GM12878 (cell line): ENCODE measurements around the gene TGFB2. TPM values are rescaled to one million over a fixed set of nuclear protein-coding genes. Genes with fewer than 3 reads are reported as not detected.

Experiments
- ATAC-seq: fragments of 200-7000 bp; cut with Tn5 transposase; 3 replicates; pipeline ENCODE4 v1.9.1; 2020; ENCODE audit warnings: mild to moderate bottlenecking, moderate library complexity
- BruUV-seq: library from RNA; stranded (reverse); fragments of 400-500 nt; replicated peaks from 2 replicates; lab custom pipeline; 2021; lab: Mats Ljungman, UMichigan
- CTCF ChIA-PET: fragments of 300-600 bp; sonication (Branson Sonifier 250); formaldehyde crosslinking; extraction: SDS; loops from one replicate; lab custom pipeline; 2021; ENCODE audit warnings: inconsistent platforms; lab: Yijun Ruan, JAX
- POLR2A ChIA-PET: fragments of 350-600 bp; formaldehyde crosslinking; extraction: SDS; loops from one replicate; lab custom pipeline; 2021; ENCODE audit warnings: inconsistent platforms; lab: Charles Lee
- RAD21 ChIA-PET: fragments of 300-600 bp; sonication (Branson Sonifier 250); formaldehyde crosslinking; loops from one replicate; lab custom pipeline; 2023; ENCODE audit warnings: antibody characterized with exemption; ENCODE audit not compliant: unreplicated experiment; lab: Charles Lee
- SMC1A ChIA-PET: fragments of 300-600 bp; sonication (Branson Sonifier 250); formaldehyde crosslinking; loops from one replicate; lab custom pipeline; 2023; ENCODE audit not compliant: unreplicated experiment, uncharacterized antibody; lab: Charles Lee
- DNase-seq: peaks from one replicate; pipeline ENCODE4 v3.0.0-alpha.2; 2011; ENCODE audit warnings: low read depth, low spot score
- FAIRE-seq: peaks from 3 replicates; lab custom pipeline; 2011; peaks lifted over from hg19 to GRCh38; lab: Jason Lieb, UNC
- H2AFZ ChIP-seq: 2 replicates; pipeline ENCODE4 v1.6.0; 2011; ENCODE audit warnings: low read depth, low read length, control low read depth; ENCODE audit not compliant: control insufficient read depth
- H3K27ac ChIP-seq: 2 replicates; pipeline ENCODE4 v1.5.1; 2011; ENCODE audit warnings: control low read depth; ENCODE audit not compliant: control insufficient read depth, insufficient read depth
- H3K27me3 ChIP-seq, 2 experiments: replicated peaks in 1 of 2; 2 replicates each; pipeline versions ENCODE4 v1.6.0 to v1.6.1; 2011; ENCODE audit warnings: low read length in 1 of 2; ENCODE audit not compliant: control insufficient read depth in 2 of 2, insufficient read depth in 2 of 2
- H3K36me3 ChIP-seq, 2 experiments: 2 replicates each; pipeline ENCODE4 v1.5.1; 2011; ENCODE audit warnings: low read length in 1 of 2; ENCODE audit not compliant: control insufficient read depth in 2 of 2, insufficient read depth in 2 of 2
- H3K4me1 ChIP-seq: 2 replicates; pipeline ENCODE4 v1.6.1; 2011; ENCODE audit warnings: mild to moderate bottlenecking, low read length, moderate library complexity, mixed read lengths; ENCODE audit not compliant: control insufficient read depth, insufficient read depth
- H3K4me2 ChIP-seq: 2 replicates; pipeline ENCODE4 v1.6.0; 2011; ENCODE audit warnings: control low read depth; ENCODE audit not compliant: control insufficient read depth, insufficient read depth
- H3K4me3 ChIP-seq: fragments of 200-600 bp; sonication (generic); 2 replicates; pipeline ENCODE4 v1.5.1; 2016
- H3K79me2 ChIP-seq: 2 replicates; pipeline ENCODE4 v1.6.0; 2011; ENCODE audit warnings: low read length; ENCODE audit not compliant: control insufficient read depth, insufficient read depth
- H3K9ac ChIP-seq: 2 replicates; pipeline ENCODE4 v1.8.0; 2011; ENCODE audit warnings: low read length, control low read depth, mixed read lengths; ENCODE audit not compliant: control insufficient read depth, insufficient read depth
- H3K9me3 ChIP-seq: replicated peaks from 3 replicates; pipeline ENCODE4 v1.5.1; 2011; ENCODE audit warnings: mild to moderate bottlenecking, low read length; ENCODE audit not compliant: control insufficient read depth, insufficient read depth
- H4K20me1 ChIP-seq: 2 replicates; pipeline ENCODE4 v1.6.0; 2011; ENCODE audit not compliant: control insufficient read depth, insufficient read depth
- BRCA1 ChIP-seq: IDR thresholded peaks from 2 replicates; pipeline ENCODE4 v1.6.1; 2011; ENCODE audit warnings: low read depth, low read length, improper control_type of control experiment
- CHD4 ChIP-seq: fragments of 200-600 bp; sonication (generic); IDR thresholded peaks from 2 replicates; pipeline ENCODE4 v1.6.1; 2016; ENCODE audit warnings: mild to moderate bottlenecking
- CTCF ChIP-seq, 3 experiments: IDR thresholded peaks in 2 of 3; conservative IDR thresholded peaks in 1 of 3; 2 replicates each; pipeline ENCODE4 v1.5.1; 2011; ENCODE audit warnings: low read depth in 3 of 3, low read length in 3 of 3, mild to moderate bottlenecking in 3 of 3, control low read depth in 2 of 3, moderate library complexity in 2 of 3, inconsistent platforms in 1 of 3, mixed read lengths in 1 of 3; ENCODE audit not compliant: control insufficient read depth in 2 of 3, insufficient read depth in 1 of 3; ENCODE audit errors: extremely low read depth in 1 of 3
- EED ChIP-seq: sonication (generic); IDR thresholded peaks from 2 replicates; pipeline ENCODE4 v1.6.1; 2016; ENCODE audit warnings: antibody characterized with exemption, low read depth
- GATAD2B ChIP-seq: fragments of 450-650 bp; conservative IDR thresholded peaks from 2 replicates; pipeline ENCODE4 v1.6.1; 2017; ENCODE audit warnings: low read depth, mild to moderate bottlenecking, moderate library complexity
- LARP7 ChIP-seq: fragments of 450-650 bp; IDR thresholded peaks from 2 replicates; pipeline ENCODE4 v1.6.1; 2017; ENCODE audit warnings: mild to moderate bottlenecking
- SIX5 ChIP-seq: IDR thresholded peaks from 2 replicates; pipeline ENCODE4 v1.6.1; 2011; ENCODE audit warnings: mild to moderate bottlenecking, low read depth, low read length, moderate library complexity; ENCODE audit not compliant: severe bottlenecking
- SREBF2 ChIP-seq: IDR thresholded peaks from 2 replicates; pipeline ENCODE4 v1.6.1; 2012; ENCODE audit warnings: mild to moderate bottlenecking, low read length
- TBL1XR1 ChIP-seq: IDR thresholded peaks from 2 replicates; pipeline ENCODE4 v1.6.1; 2012; ENCODE audit warnings: low read depth, low read length, improper control_type of control experiment
- TCF12 ChIP-seq: IDR thresholded peaks from 2 replicates; pipeline ENCODE4 v1.6.1; 2011; ENCODE audit warnings: low read depth, mild to moderate bottlenecking, low read length
- ZNF217 ChIP-seq: fragments of 450-650 bp; IDR thresholded peaks from 2 replicates; pipeline ENCODE4 v1.6.1; 2017; ENCODE audit warnings: antibody characterized with exemption, mild to moderate bottlenecking
- WGBS: methylation state at CpG from one replicate; pipeline ENCODE4 v1.1.6; 2016; ENCODE audit warnings: low lambda C conversion rate; ENCODE audit not compliant: insufficient replicate concordance, insufficient coverage; ENCODE audit errors: missing lambda C conversion rate; 5-methylcytosine and 5-hydroxymethylcytosine counted together
- in situ Hi-C: fragments of 300-500 bp; cut with MboI; formaldehyde crosslinking; loops from 9 replicates; pipeline ENCODE4 v1.14.3; 2018; ENCODE audit warnings: mixed read lengths
- intact Hi-C: fragments of 100-400 bp; cut with micrococcal nuclease; formaldehyde crosslinking; loops from one replicate; pipeline ENCODE4 v1.14.2; 2022; ENCODE audit not compliant: unreplicated experiment
- polyA plus RNA-seq, 11 experiments: library from polyadenylated mRNA; depleted of rRNA in 4 of 11; unstranded in 6 of 11; stranded (reverse) in 5 of 11; fragments of >200 nt; fragmentation: Nextera tagmentation in 4 of 11; fragmentation: Illumina TruSeq in 1 of 11; extraction: Ambion mirVana in 4 of 11; extraction: Trizol in 1 of 11; gene quantifications; 1 replicate in 1 of 11; 2 replicates in 10 of 11; pipeline versions ENCODE4 v1.2.1 to v1.2.3, GENCODE V29; 2011 to 2016; ENCODE audit warnings: inconsistent platforms in 2 of 11, missing spikeins in 2 of 11, low read depth in 1 of 11
- total RNA-seq, 4 experiments: library from RNA; depleted of rRNA in 3 of 4; stranded (reverse); fragments of >200 nt in 3 of 4; fragmentation: Illumina TruSeq in 1 of 4; extraction: Trizol in 1 of 4; gene quantifications; 2 replicates each; pipeline versions ENCODE4 v1.2.1 to v1.2.3, GENCODE V29; 2013 to 2021
- TF ChIP-seq, protein P1 (sequence below): fragments of 450-650 bp; IDR thresholded peaks from 2 replicates; pipeline ENCODE4 v1.6.1; 2017; ENCODE audit warnings: mild to moderate bottlenecking
- TF ChIP-seq, protein P2 (sequence below): fragments of 450-650 bp; formaldehyde crosslinking; IDR thresholded peaks from 2 replicates; pipeline ENCODE4 v1.4.0; 2020; ENCODE audit warnings: mild to moderate bottlenecking, moderate library complexity

The TGFB2 gene
- total and polyA plus RNA-seq, 10 of the 15 experiments (the other 5 are each of a cell fraction or from before 2014, with no cell fraction given), result 0.03 to 0.11 (median 0.04) TPM; not detected in 6

GRCh38 chr1:218368686-218369085 is 23.6 kb downstream of the TGFB2 start (continued):
- no peak for TF ChIP-seq CTCF (IDR thresholded peaks at IDR 0.05 in 2 of 3, conservative IDR thresholded peaks at IDR 0.05 in 1 of 3; ENCODE audit: control insufficient read depth in 2 of 3, extremely low read depth in 1 of 3, insufficient read depth in 1 of 3, low read depth in 3 of 3, low read length in 3 of 3)
- no peak for TF ChIP-seq SREBF2
- TF ChIP-seq, protein P1, sequence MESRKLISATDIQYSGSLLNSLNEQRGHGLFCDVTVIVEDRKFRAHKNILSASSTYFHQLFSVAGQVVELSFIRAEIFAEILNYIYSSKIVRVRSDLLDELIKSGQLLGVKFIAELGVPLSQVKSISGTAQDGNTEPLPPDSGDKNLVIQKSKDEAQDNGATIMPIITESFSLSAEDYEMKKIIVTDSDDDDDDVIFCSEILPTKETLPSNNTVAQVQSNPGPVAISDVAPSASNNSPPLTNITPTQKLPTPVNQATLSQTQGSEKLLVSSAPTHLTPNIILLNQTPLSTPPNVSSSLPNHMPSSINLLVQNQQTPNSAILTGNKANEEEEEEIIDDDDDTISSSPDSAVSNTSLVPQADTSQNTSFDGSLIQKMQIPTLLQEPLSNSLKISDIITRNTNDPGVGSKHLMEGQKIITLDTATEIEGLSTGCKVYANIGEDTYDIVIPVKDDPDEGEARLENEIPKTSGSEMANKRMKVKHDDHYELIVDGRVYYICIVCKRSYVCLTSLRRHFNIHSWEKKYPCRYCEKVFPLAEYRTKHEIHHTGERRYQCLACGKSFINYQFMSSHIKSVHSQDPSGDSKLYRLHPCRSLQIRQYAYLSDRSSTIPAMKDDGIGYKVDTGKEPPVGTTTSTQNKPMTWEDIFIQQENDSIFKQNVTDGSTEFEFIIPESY, result no peak
- no peak for TF ChIP-seq SIX5
- TF ChIP-seq ZNF217, result no peak
- TF ChIP-seq TBL1XR1, result no peak

DNA sequence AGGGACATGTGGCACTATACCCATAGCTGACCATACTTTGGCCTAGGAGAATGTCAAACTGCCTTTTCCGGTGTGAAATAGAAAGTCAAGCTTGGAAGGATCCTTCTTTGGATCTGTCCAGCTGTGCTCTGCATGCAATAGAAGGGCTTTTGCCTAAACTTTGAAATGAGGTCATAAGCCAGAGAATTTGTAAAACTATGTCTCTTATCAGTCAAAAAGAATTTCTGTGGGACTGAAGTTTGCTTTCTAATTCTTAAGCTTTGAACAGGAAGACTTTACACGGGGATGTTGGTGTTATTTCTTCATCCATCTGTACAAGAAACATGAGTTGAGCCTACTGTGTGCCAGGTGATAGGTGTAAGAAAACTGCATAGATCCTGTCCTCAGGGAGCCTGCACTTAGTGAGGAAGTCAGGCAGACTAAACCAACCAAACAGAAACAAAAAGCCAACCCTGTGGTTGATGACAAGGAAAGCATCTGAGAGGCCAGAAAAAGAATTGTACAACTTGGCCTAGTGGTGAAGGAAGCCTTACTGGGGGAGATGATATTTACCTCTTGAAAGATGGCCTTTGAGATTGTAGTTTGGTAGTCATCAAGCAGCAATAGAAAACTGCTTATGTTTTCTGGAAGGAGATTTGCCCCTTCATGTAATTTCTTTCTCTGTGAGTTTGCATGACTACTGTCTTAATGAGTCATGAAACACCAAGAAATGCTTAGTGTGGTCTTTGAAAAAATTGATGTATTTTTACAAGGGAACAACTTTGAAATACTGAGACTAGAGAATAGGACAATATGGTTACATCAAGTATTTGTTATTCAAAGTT is 24.8 kb downstream of the TGFB2 start:
- no TSS peak for BruUV-seq
- ChIA-PET CTCF (no interaction called here), SMC1A (no interaction called here), POLR2A (no interaction called here), RAD21 (no interaction called here)
- Histone ChIP-seq H3K36me3 (no peaks in the 10 kb centered on the region), H3K79me2 (no peaks in the 10 kb centered on the region), H3K4me2 (no peak overlapping the region), H3K9ac (no peak overlapping the region), H3K4me3 (no peak overlapping the region), H2AFZ (no peak overlapping the region), H3K4me1 (no peaks in the 10 kb centered on the region), H3K27ac (no peak overlapping the region), H4K20me1 (no peaks in the 10 kb centered on the region), H3K27me3 (no peaks in the 10 kb centered on the region), H3K9me3 (no peaks in the 10 kb centered on the region)
- TF ChIP-seq, protein P2, sequence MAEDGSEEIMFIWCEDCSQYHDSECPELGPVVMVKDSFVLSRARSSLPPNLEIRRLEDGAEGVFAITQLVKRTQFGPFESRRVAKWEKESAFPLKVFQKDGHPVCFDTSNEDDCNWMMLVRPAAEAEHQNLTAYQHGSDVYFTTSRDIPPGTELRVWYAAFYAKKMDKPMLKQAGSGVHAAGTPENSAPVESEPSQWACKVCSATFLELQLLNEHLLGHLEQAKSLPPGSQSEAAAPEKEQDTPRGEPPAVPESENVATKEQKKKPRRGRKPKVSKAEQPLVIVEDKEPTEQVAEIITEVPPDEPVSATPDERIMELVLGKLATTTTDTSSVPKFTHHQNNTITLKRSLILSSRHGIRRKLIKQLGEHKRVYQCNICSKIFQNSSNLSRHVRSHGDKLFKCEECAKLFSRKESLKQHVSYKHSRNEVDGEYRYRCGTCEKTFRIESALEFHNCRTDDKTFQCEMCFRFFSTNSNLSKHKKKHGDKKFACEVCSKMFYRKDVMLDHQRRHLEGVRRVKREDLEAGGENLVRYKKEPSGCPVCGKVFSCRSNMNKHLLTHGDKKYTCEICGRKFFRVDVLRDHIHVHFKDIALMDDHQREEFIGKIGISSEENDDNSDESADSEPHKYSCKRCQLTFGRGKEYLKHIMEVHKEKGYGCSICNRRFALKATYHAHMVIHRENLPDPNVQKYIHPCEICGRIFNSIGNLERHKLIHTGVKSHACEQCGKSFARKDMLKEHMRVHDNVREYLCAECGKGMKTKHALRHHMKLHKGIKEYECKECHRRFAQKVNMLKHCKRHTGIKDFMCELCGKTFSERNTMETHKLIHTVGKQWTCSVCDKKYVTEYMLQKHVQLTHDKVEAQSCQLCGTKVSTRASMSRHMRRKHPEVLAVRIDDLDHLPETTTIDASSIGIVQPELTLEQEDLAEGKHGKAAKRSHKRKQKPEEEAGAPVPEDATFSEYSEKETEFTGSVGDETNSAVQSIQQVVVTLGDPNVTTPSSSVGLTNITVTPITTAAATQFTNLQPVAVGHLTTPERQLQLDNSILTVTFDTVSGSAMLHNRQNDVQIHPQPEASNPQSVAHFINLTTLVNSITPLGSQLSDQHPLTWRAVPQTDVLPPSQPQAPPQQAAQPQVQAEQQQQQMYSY (CRISPR knock-in tag), result no peak
- TF ChIP-seq BRCA1 (no peak), CHD4 (no peak), EED (no peak), LARP7 (no peak), GATAD2B (no peak), TCF12 (no peak)
- TF ChIP-seq, protein P1, result no peak
- FAIRE-seq, result no peak
- intact Hi-C loops (no loop called here), in situ Hi-C loops (no loop called here)
- WGBS, result 43% methylated on average over 2 of the region's 2 CpGs
- no peak for DNase-seq
- ATAC-seq, result no peak
